Jurkat, Clone E6-1 (cell line): ENCODE results near the gene HPX.
"Not testable (repeated sequence)": the region's sequence is repeated elsewhere in the genome, so short reads cannot be mapped to it uniquely, and the experiment has no call there.

Source experiments
- DNase-seq: peaks from one replicate; pipeline ENCODE4 v3.0.0-alpha.2; 2011; ENCODE audit warnings: low read depth, low spot score
- H3K4me3 ChIP-seq: 2 replicates; pipeline ENCODE4 v1.5.1; 2011; ENCODE audit warnings: mild to moderate bottlenecking, low read length, control low read depth, moderate library complexity

Gene HPX

DNA sequence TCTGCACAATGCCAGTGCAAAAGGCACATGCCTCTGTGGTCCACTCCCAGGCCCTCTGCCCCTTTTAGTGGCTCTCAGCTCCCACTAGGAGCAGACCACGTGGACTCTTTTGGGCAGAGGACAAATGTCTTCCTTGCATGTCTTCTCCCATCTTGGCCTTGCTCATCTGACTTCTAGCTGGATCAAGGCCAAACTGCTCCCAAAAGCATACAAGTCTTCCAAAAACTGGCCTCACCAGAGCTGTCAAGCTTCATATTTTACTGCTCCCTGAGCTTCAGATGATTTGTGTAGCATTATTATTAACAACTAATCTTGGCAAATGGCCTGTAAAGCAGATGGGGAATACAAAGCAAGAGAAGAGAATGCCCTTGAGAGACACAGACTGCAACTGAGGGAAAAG is 43.6 kb downstream of the HPX start:
- no peak overlapping the region for H3K4me3 ChIP-seq
- DNase-seq: no peak

DNA sequence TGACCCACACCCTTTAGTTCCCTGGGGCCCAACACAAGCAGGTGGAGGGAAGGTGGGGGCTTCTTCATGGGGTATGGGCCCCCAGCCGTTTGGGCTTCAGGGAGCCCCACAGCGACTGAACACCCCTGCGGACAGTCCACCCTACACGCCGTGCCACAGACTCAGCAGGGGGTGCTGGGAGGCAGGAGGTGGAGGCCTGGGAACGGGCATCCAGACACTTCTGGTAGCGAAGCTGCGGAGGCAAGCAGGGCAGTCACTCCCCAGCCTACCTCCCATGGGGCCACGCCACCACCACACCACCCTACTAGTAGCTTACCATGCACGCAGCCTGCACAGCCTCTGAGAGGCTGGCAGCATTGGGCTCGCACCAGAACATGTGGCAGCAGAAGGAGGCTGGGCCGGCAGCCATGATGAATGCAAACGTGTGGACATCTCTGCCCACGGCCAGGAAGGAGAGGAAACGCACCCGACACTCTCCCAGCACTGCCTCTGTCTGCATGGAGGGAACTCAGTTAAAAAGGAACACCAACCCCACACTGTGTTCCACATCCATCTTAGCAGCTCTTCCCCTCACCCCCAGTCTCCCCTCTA is 45.2 kb downstream of the HPX start:
- H3K4me3 ChIP-seq: no peak overlapping the region
- no peak for DNase-seq

DNA sequence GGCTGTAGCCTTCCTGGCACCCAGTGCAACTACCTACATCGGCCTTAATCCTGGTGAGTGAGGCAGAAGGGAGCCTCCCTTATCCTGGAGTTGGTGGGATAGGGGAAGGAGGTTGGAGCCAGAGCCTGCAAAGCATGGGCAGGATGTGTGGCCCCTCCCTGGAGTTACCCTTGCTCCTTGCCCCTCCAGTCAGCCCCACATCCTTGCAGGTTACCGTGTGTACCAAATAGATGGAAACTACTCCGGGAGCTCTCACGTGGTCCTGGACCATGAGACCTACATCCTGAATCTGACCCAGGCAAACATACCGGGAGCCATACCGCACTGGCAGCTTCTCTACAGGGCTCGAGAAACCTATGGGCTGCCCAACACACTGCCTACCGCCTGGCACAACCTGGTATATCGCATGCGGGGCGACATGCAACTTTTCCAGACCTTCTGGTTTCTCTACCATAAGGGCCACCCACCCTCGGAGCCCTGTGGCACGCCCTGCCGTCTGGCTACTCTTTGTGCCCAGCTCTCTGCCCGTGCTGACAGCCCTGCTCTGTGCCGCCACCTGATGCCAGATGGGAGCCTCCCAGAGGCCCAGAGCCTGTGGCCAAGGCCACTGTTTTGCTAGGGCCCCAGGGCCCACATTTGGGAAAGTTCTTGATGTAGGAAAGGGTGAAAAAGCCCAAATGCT is 46.7 kb downstream of the HPX start:
- no peak for DNase-seq
- no peak overlapping the region for H3K4me3 ChIP-seq

DNA sequence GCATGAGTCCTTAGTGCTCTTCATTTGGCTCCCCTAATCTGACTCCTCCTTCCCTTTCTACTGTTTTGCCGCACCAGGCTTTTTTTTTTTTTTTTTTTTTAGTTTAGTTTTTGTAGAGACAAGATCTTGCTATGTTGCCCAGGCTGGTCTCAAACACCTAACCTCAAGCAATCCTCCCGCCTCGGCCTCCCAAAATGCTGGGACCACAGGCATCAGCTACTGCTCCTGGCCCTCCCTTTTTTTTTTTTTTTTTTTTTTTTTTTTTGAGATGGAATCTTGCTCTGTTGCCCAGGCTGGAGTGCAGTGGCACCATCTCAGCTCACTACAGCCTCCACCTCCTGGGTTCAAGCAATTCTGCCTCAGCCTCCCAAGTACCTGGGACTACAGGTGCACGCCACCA is 48.5 kb downstream of the HPX start:
- H3K4me3 ChIP-seq, DNase-seq: not testable (repeated sequence)

DNA sequence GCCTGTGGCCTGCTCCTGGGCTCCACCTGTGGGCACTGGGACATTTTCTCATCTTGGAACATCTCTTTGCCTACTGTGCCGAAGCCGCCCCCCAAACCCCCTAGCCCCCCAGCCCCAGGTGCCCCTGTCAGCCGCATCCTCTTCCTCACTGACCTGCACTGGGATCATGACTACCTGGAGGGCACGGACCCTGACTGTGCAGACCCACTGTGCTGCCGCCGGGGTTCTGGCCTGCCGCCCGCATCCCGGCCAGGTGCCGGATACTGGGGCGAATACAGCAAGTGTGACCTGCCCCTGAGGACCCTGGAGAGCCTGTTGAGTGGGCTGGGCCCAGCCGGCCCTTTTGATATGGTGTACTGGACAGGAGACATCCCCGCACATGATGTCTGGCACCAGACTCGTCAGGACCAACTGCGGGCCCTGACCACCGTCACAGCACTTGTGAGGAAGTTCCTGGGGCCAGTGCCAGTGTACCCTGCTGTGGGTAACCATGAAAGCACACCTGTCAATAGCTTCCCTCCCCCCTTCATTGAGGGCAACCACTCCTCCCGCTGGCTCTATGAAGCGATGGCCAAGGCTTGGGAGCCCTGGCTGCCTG is 49.2 kb downstream of the HPX start:
- no peak overlapping the region for H3K4me3 ChIP-seq
- no peak for DNase-seq

DNA sequence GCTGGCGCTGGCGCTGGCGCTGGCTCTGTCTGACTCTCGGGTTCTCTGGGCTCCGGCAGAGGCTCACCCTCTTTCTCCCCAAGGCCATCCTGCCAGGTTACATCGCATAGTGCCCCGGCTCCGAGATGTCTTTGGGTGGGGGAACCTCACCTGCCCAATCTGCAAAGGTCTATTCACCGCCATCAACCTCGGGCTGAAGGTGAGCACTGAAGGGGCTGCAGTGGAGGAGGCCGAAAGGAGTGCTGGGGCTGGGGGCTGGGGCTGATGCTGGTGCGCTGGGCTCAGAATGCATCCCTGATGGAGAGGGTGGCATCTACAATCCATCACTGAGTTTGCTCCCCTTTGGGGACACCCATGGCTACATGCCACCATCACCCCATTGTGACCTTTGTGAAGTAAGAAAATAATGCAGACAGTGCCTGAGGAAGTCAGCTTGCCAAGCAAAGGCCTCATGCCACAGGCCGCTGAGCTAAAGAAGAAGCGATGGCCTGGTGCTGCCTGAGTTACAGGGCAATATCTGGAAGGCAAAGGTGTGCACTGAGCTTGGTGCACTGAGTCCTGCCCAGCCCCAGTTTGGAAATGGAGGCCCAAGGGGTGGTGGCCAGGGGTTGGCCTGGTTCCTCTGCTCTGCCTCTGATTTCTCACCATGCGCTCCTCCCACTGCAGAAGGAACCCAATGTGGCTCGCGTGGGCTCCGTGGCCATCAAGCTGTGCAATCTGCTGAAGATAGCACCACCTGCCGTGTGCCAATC is 49.9 kb downstream of the HPX start:
- H3K4me3 ChIP-seq: peak overlapping the region; percentile 69
- no peak for DNase-seq

DNA sequence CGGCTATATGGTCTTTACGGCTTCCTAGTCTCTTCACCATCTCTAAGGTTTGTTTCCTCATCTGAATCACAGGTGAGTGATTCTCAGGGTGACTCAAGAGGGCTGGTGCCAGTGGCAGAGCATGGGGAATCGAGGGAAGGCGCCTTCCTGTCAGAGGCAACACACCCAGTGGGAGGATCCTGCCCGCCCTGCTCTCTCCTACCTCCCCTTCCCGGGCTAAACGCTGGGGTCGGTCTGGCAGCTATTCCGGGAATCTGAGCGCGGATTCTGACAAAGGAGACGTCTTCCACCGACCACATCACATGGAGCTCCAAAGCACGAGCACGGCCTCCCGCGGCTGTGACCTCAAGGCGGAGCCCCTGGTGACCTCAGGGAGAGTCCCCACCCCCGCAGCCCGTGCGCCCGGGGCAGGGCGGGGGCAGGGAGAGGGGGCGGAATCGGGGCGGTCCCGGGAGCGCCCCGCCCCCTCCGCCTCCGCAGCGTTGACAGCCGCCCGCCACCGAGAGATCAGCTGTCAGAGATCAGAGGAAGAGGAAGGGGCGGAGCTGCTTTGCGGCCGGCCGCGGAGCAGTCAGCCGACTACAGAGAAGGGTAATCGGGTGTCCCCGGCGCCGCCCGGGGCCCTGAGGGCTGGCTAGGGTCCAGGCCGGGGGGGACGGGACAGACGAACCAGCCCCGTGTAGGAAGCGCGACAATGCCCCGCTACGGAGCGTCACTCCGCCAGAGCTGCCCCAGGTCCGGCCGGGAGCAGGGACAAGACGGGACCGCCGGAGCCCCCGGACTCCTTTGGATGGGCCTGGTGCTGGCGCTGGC is 50.7 kb downstream of the HPX start, which contains the start of gene SMPD1:
Gene SMPD1, plus strand, starts transcription at position 570 of the 813 bp plus-strand sequence. Its CDS starts 125 bp downstream, at position 695.
- peak within 1 kb of the TSS; percentile 69 for H3K4me3 ChIP-seq
- peak; percentile 81 for DNase-seq

DNA sequence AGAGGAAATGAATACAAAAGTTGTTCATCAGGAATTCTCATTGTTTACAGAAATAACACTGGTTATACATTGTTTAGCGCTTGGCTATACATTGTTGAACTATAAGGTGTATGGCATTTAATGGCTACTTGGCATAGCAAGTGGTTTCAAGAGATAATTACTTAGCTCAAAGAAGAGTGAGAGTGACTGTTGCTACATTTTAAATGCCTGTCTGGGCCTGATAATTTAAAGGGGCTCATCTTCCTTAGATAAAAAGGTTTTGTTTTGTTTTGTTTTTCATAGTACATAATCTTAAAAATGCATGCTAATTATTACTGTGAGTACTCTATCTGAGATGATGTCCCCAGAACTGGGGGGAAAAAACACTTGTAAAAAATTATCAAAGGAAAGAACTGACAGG is 52.0 kb downstream of the HPX start:
- no peak for DNase-seq
- H3K4me3 ChIP-seq: no peak overlapping the region

DNA sequence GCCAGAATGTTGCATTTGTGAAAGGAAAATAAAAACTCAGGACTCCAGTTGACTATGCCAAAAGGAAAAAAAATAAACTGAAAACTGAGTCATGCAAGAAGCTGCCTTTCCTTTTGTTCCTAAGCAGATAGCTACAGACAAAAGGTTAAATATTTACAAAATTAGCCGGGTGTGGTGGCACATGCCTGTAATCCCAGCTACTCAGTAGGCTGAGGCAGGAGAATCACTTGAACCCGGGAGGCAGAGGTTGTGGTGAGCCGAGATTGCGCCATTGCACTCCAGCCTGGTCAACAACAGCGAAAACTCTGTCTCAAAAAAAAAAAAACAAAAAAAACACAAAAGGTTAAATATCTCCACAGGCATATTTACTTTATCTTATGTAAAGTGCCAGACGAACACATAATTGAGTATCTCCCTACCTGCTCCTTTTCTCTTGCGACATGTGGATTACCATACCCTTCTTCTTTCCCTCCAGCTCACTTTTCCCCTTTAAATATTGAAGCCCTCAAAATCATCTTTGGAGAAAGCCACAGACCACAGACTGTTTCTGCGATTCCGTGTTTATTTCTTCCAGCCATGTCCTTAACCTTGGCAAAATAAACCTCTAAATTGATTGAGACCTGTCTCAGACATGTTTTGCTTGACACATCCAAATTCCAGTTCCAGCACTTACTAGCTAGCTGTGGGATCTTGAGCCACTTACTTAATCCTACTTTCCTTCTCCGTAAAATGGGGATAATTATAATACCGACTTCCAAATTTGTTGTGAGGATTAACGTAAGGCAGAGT is 52.8 kb downstream of the HPX start:
- DNase-seq: no peak

DNA sequence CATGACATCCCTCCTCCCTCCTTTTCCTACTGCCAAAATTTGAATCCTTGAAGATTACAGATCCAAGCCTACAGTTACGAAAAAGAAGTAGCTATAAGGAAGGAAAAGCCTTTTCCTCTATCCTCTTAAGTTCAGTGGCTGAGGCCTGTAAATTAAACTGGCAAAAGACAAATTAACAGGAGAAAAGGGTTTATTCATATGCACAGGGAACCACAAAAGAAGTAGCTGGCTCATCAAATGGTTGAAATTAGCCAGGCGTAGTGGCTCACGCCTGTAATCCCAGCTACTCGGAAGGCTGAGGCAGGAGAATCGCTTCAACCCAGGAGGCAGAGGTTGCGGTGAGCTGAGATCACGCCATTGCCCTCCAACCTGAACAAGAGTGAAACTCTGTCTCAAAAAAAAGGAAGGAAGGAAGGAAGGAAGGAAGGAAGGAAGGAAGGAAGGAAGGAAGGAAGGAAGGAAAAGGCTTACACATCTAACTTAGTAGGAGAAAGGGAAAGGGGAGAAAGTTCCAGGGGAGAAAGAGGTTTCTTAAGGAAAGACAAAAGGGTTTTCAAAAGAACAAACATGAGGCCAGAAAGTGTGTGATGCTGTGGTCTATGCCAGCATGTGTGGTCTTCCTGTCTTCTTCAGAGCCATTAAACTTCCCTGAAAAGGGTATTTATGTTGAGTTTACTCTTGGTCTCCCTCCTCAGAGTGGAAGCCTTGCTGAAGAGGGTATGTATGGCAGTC is 55.6 kb downstream of the HPX start:
- no peak overlapping the region for H3K4me3 ChIP-seq
- DNase-seq: no peak

More for the DNA sequence above, 52.8 kb downstream of the HPX start:
- H3K4me3 ChIP-seq: no peak overlapping the region
